ENCODE measurements around the gene ZNF148.

ZNF148 gene

GRCh38 chr3:125325746-125326145, 49.4 kb downstream of the ZNF148 start:
- TF ChIP-seq, protein P1, sequence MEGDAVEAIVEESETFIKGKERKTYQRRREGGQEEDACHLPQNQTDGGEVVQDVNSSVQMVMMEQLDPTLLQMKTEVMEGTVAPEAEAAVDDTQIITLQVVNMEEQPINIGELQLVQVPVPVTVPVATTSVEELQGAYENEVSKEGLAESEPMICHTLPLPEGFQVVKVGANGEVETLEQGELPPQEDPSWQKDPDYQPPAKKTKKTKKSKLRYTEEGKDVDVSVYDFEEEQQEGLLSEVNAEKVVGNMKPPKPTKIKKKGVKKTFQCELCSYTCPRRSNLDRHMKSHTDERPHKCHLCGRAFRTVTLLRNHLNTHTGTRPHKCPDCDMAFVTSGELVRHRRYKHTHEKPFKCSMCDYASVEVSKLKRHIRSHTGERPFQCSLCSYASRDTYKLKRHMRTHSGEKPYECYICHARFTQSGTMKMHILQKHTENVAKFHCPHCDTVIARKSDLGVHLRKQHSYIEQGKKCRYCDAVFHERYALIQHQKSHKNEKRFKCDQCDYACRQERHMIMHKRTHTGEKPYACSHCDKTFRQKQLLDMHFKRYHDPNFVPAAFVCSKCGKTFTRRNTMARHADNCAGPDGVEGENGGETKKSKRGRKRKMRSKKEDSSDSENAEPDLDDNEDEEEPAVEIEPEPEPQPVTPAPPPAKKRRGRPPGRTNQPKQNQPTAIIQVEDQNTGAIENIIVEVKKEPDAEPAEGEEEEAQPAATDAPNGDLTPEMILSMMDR (IDR thresholded peaks at IDR 0.05; ENCODE audit: extremely low read depth, missing control alignments) = no peak
- DNase-seq (ENCODE audit: low spot score) = no peak

GRCh38 chr3:125324341-125324740, 50.8 kb downstream of the ZNF148 start:
- DNase-seq (ENCODE audit: low spot score) = no peak
- TF ChIP-seq, protein P1 (IDR thresholded peaks at IDR 0.05; ENCODE audit: extremely low read depth, missing control alignments) = no peak

DNA sequence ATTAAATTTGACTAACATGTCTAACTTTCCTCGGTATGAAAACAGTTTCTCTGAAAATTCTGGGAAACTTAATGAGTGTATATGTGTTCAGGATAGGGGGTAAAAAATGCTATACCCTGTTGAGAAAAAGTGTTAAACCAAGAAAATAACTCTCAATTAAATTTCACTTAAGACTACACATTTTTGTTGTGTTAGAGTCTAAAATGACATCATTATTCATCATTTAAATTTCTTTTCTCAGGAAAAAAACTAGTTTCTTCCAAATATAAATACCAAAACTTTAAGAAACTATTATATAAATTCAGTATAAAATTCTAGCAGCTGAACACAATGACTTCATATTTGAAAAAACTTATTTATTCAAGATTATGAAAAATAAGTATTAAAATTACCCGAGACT, 52.2 kb downstream of the ZNF148 start:
- TF ChIP-seq, protein P1 (IDR thresholded peaks at IDR 0.05; ENCODE audit: extremely low read depth, missing control alignments) = no peak
- no peak for DNase-seq (ENCODE audit: low spot score)

GRCh38 chr3:125322166-125322565, 53.0 kb downstream of the ZNF148 start:
- no peak for DNase-seq (ENCODE audit: low spot score)

GRCh38 chr3:125319765-125320164, 55.4 kb downstream of the ZNF148 start:
- DNase-seq (ENCODE audit: low spot score) = no peak
- TF ChIP-seq, protein P1 (IDR thresholded peaks at IDR 0.05; ENCODE audit: extremely low read depth, missing control alignments) = no peak

More at GRCh38 chr3:125322166-125322565, 53.0 kb downstream of the ZNF148 start:
- TF ChIP-seq, protein P1 (IDR thresholded peaks at IDR 0.05; ENCODE audit: extremely low read depth, missing control alignments) = no peak

DNA sequence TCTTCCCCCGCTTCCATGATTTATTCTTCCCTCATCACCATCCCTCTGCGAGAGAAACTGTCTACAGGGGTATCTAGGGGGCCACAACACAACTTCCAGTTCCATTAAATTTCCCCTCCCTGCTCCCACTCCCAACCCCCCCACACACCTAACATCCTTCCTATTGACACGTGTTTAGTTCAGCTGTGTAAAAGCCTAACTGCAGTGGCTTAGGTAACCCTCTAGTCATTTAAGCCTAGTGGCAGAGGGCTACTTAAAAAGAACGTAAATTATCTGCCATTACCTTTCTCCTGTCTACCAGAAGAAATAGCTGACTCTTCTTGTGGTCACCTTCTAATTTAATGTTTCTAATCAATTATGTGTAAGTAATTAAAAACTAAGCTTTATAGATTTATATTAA, 56.3 kb downstream of the ZNF148 start:
- no peak for DNase-seq (ENCODE audit: low spot score)
- TF ChIP-seq, protein P1 (IDR thresholded peaks at IDR 0.05; ENCODE audit: extremely low read depth, missing control alignments) = no peak

GRCh38 chr3:125318167-125318865, 56.8 kb downstream of the ZNF148 start:
- DNase-seq (ENCODE audit: low spot score) = no peak
- TF ChIP-seq, protein P1 (IDR thresholded peaks at IDR 0.05; ENCODE audit: extremely low read depth, missing control alignments) = no peak
